GM12878 (cell line): ENCODE measurements around the gene GTF2H1. TPM values are rescaled to one million over a fixed set of nuclear protein-coding genes. Genes with fewer than 3 reads are reported as not detected.

Source experiments
- ATAC-seq: fragments of 200-7000 bp; cut with Tn5 transposase; 3 replicates; pipeline ENCODE4 v1.9.1; 2020; ENCODE audit warnings: mild to moderate bottlenecking, moderate library complexity
- BruUV-seq: library from RNA; stranded (reverse); fragments of 400-500 nt; replicated peaks from 2 replicates; lab custom pipeline; 2021; lab: Mats Ljungman, UMichigan
- CTCF ChIA-PET: fragments of 300-600 bp; sonication (Branson Sonifier 250); formaldehyde crosslinking; extraction: SDS; loops from one replicate; lab custom pipeline; 2021; ENCODE audit warnings: inconsistent platforms; lab: Yijun Ruan, JAX
- POLR2A ChIA-PET: fragments of 350-600 bp; formaldehyde crosslinking; extraction: SDS; loops from one replicate; lab custom pipeline; 2021; ENCODE audit warnings: inconsistent platforms; lab: Charles Lee
- RAD21 ChIA-PET: fragments of 300-600 bp; sonication (Branson Sonifier 250); formaldehyde crosslinking; loops from one replicate; lab custom pipeline; 2023; ENCODE audit warnings: antibody characterized with exemption; ENCODE audit not compliant: unreplicated experiment; lab: Charles Lee
- SMC1A ChIA-PET: fragments of 300-600 bp; sonication (Branson Sonifier 250); formaldehyde crosslinking; loops from one replicate; lab custom pipeline; 2023; ENCODE audit not compliant: unreplicated experiment, uncharacterized antibody; lab: Charles Lee
- DNase-seq: peaks from one replicate; pipeline ENCODE4 v3.0.0-alpha.2; 2011; ENCODE audit warnings: low read depth, low spot score
- FAIRE-seq: peaks from 3 replicates; lab custom pipeline; 2011; peaks lifted over from hg19 to GRCh38; lab: Jason Lieb, UNC
- H2AFZ ChIP-seq: 2 replicates; pipeline ENCODE4 v1.6.0; 2011; ENCODE audit warnings: low read depth, low read length, control low read depth; ENCODE audit not compliant: control insufficient read depth
- H3K27ac ChIP-seq: 2 replicates; pipeline ENCODE4 v1.5.1; 2011; ENCODE audit warnings: control low read depth; ENCODE audit not compliant: control insufficient read depth, insufficient read depth
- H3K27me3 ChIP-seq, 2 experiments: replicated peaks in 1 of 2; 2 replicates each; pipeline versions ENCODE4 v1.6.0 to v1.6.1; 2011; ENCODE audit warnings: low read length in 1 of 2; ENCODE audit not compliant: control insufficient read depth in 2 of 2, insufficient read depth in 2 of 2
- H3K36me3 ChIP-seq, 2 experiments: 2 replicates each; pipeline ENCODE4 v1.5.1; 2011; ENCODE audit warnings: low read length in 1 of 2; ENCODE audit not compliant: control insufficient read depth in 2 of 2, insufficient read depth in 2 of 2
- H3K4me1 ChIP-seq: 2 replicates; pipeline ENCODE4 v1.6.1; 2011; ENCODE audit warnings: mild to moderate bottlenecking, low read length, moderate library complexity, mixed read lengths; ENCODE audit not compliant: control insufficient read depth, insufficient read depth
- H3K4me2 ChIP-seq: 2 replicates; pipeline ENCODE4 v1.6.0; 2011; ENCODE audit warnings: control low read depth; ENCODE audit not compliant: control insufficient read depth, insufficient read depth
- H3K4me3 ChIP-seq: fragments of 200-600 bp; sonication (generic); 2 replicates; pipeline ENCODE4 v1.5.1; 2016
- H3K79me2 ChIP-seq: 2 replicates; pipeline ENCODE4 v1.6.0; 2011; ENCODE audit warnings: low read length; ENCODE audit not compliant: control insufficient read depth, insufficient read depth
- H3K9ac ChIP-seq: 2 replicates; pipeline ENCODE4 v1.8.0; 2011; ENCODE audit warnings: low read length, control low read depth, mixed read lengths; ENCODE audit not compliant: control insufficient read depth, insufficient read depth
- H3K9me3 ChIP-seq: replicated peaks from 3 replicates; pipeline ENCODE4 v1.5.1; 2011; ENCODE audit warnings: mild to moderate bottlenecking, low read length; ENCODE audit not compliant: control insufficient read depth, insufficient read depth
- H4K20me1 ChIP-seq: 2 replicates; pipeline ENCODE4 v1.6.0; 2011; ENCODE audit not compliant: control insufficient read depth, insufficient read depth
- CHD4 ChIP-seq: fragments of 200-600 bp; sonication (generic); IDR thresholded peaks from 2 replicates; pipeline ENCODE4 v1.6.1; 2016; ENCODE audit warnings: mild to moderate bottlenecking
- EED ChIP-seq: sonication (generic); IDR thresholded peaks from 2 replicates; pipeline ENCODE4 v1.6.1; 2016; ENCODE audit warnings: antibody characterized with exemption, low read depth
- ESRRA ChIP-seq: IDR thresholded peaks from 2 replicates; pipeline ENCODE4 v1.6.1; 2012; ENCODE audit warnings: mild to moderate bottlenecking, low read length, improper control_type of control experiment
- MEF2B ChIP-seq: fragments of 450-650 bp; IDR thresholded peaks from 2 replicates; pipeline ENCODE4 v1.6.1; 2018; ENCODE audit warnings: mild to moderate bottlenecking, moderate library complexity; ENCODE audit not compliant: partially characterized antibody, poor library complexity, severe bottlenecking
- MTA2 ChIP-seq: fragments of 450-650 bp; IDR thresholded peaks from 2 replicates; pipeline ENCODE4 v1.6.1; 2016; ENCODE audit warnings: low read depth, mild to moderate bottlenecking, moderate library complexity
- MYC ChIP-seq: IDR thresholded peaks from 2 replicates; pipeline ENCODE4 v1.6.1; 2011; ENCODE audit warnings: mild to moderate bottlenecking, low read length, moderate library complexity, inconsistent platforms; ENCODE audit not compliant: insufficient read depth, insufficient replicate concordance, insufficient read length, severe bottlenecking
- PAX5 ChIP-seq: IDR thresholded peaks from 2 replicates; pipeline ENCODE4 v1.6.1; 2011; ENCODE audit warnings: low read depth, low read length, borderline replicate concordance
- PAX8 ChIP-seq: fragments of 450-650 bp; IDR thresholded peaks from 2 replicates; pipeline ENCODE4 v1.6.1; 2017; ENCODE audit warnings: mild to moderate bottlenecking, moderate library complexity
- PBX3 ChIP-seq: IDR thresholded peaks from 2 replicates; pipeline ENCODE4 v1.6.1; 2011; ENCODE audit warnings: mild to moderate bottlenecking, low read depth, low read length, moderate library complexity; ENCODE audit not compliant: insufficient replicate concordance
- PML ChIP-seq: IDR thresholded peaks from 2 replicates; pipeline ENCODE4 v1.6.1; 2012; ENCODE audit warnings: low read length, inconsistent platforms
- POLR2A ChIP-seq: IDR thresholded peaks from 2 replicates; pipeline ENCODE4 v1.6.1; 2011; ENCODE audit warnings: low read depth, mild to moderate bottlenecking, low read length
- RAD51 ChIP-seq: fragments of 450-650 bp; IDR thresholded peaks from 2 replicates; pipeline ENCODE4 v1.6.1; 2016; ENCODE audit warnings: moderate library complexity, mild to moderate bottlenecking, inconsistent platforms
- RCOR1 ChIP-seq: conservative IDR thresholded peaks from 2 replicates; pipeline ENCODE4 v1.6.1; 2012; ENCODE audit warnings: low read depth, low read length, improper control_type of control experiment
- SIN3A ChIP-seq: IDR thresholded peaks from 2 replicates; pipeline ENCODE4 v1.6.1; 2012; ENCODE audit warnings: low read depth, low read length, improper control_type of control experiment
- SMC3 ChIP-seq: IDR thresholded peaks from 2 replicates; pipeline ENCODE4 v1.6.1; 2011; ENCODE audit warnings: low read length, improper control_type of control experiment, borderline replicate concordance
- TCF12 ChIP-seq: IDR thresholded peaks from 2 replicates; pipeline ENCODE4 v1.6.1; 2011; ENCODE audit warnings: low read depth, mild to moderate bottlenecking, low read length
- WGBS: methylation state at CpG from one replicate; pipeline ENCODE4 v1.1.6; 2016; ENCODE audit warnings: low lambda C conversion rate; ENCODE audit not compliant: insufficient replicate concordance, insufficient coverage; ENCODE audit errors: missing lambda C conversion rate; 5-methylcytosine and 5-hydroxymethylcytosine counted together
- in situ Hi-C: fragments of 300-500 bp; cut with MboI; formaldehyde crosslinking; loops from 9 replicates; pipeline ENCODE4 v1.14.3; 2018; ENCODE audit warnings: mixed read lengths
- intact Hi-C: fragments of 100-400 bp; cut with micrococcal nuclease; formaldehyde crosslinking; loops from one replicate; pipeline ENCODE4 v1.14.2; 2022; ENCODE audit not compliant: unreplicated experiment
- polyA plus RNA-seq, 11 experiments: library from polyadenylated mRNA; depleted of rRNA in 4 of 11; unstranded in 6 of 11; stranded (reverse) in 5 of 11; fragments of >200 nt; fragmentation: Nextera tagmentation in 4 of 11; fragmentation: Illumina TruSeq in 1 of 11; extraction: Ambion mirVana in 4 of 11; extraction: Trizol in 1 of 11; gene quantifications; 1 replicate in 1 of 11; 2 replicates in 10 of 11; pipeline versions ENCODE4 v1.2.1 to v1.2.3, GENCODE V29; 2011 to 2016; ENCODE audit warnings: inconsistent platforms in 2 of 11, missing spikeins in 2 of 11, low read depth in 1 of 11
- total RNA-seq, 4 experiments: library from RNA; depleted of rRNA in 3 of 4; stranded (reverse); fragments of >200 nt in 3 of 4; fragmentation: Illumina TruSeq in 1 of 4; extraction: Trizol in 1 of 4; gene quantifications; 2 replicates each; pipeline versions ENCODE4 v1.2.1 to v1.2.3, GENCODE V29; 2013 to 2021

GTF2H1 gene
- total and polyA plus RNA-seq, 10 of the 15 experiments (the other 5 are each of a cell fraction or from before 2014, with no cell fraction given) = 36.7 to 68.8 (median 46.6) TPM

DNA sequence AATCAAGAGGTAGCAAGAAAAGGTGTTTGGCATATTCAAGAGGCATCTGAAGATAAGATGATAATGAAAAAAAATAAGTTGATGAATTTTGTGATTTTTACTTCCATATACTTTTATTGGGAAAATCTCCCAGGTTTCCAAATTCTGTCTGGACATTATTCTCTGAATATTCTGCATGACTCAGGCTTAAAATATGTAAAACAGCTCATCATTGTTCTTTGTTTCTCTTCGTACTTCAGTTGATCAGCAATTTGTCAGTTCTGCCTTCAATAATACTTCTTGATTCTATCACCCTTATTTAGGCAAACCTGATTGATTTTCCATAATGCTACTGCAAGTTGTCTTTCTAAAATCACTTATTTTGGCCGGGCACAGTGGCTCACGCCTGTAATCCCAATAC, 30.2 kb downstream of the GTF2H1 start (continued):
- TF ChIP-seq PAX5 = no peak
- TF ChIP-seq EED = no peak
- TF ChIP-seq RAD51 = no peak

DNA sequence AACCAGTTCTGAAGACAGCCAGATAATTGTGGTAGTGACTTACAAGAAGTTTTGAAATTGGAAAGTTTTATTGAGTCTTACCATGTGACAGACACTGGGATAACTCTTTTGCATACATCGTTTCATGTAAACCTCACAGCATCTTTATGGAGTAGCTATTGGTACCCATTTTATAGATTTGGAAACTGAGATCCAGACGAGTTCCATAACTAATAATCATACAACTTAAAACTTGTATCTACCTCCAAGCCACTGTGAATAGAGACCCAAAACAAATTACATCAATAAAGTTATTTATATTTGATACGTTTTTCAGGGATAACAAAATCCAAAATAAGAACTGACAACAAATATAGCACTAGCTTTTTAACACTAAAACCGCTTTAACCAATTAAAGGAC, 36.3 kb downstream of the GTF2H1 start:
- H3K36me3 ChIP-seq = peaks cover 0 to 28% of the 10 kb centered on the region in 2 experiments; a peak in 2 of 4 replicates
- no TSS peak for BruUV-seq
- RAD21 ChIA-PET = no interaction called here
- H3K27me3 ChIP-seq = no peaks in the 10 kb centered on the region
- DNase-seq (no peak), ATAC-seq (no peak), FAIRE-seq (no peak)
- H3K9me3 ChIP-seq = no peaks in the 10 kb centered on the region
- H3K9ac ChIP-seq = no peak overlapping the region
- in situ Hi-C loops (no loop called here), intact Hi-C loops (no loop called here)
- 75% methylated on average over 4 of the region's 4 CpGs for WGBS
- CTCF ChIA-PET = interaction anchor here (0.8 to 1.9 kb wide), 5 partner anchors 10 to 115 kb away, joined by 3 to 8 read pairs (median 4); partner anchors contain the start of genes GTF2H1 and HPS5
- no peak overlapping the region for H3K4me3 ChIP-seq
- no peaks in the 10 kb centered on the region for H3K79me2 ChIP-seq
- TF ChIP-seq MEF2B = no peak
- TF ChIP-seq MYC = no peak
- no peak for TF ChIP-seq TCF12
- no peak for TF ChIP-seq MTA2
- no peak for TF ChIP-seq RCOR1
- no peak for TF ChIP-seq CHD4
- no peak for TF ChIP-seq SIN3A
- TF ChIP-seq SMC3 = no peak
- TF ChIP-seq POLR2A = no peak
- no peak for TF ChIP-seq PML
- no peak for TF ChIP-seq ESRRA
- no peak for TF ChIP-seq PBX3
- TF ChIP-seq PAX8 = no peak
- SMC1A ChIA-PET = interaction anchor here (0.6 to 1.7 kb wide), 6 partner anchors 9 to 297 kb away, joined by 3 to 8 read pairs (median 4); no protein-coding TSS in a partner anchor
- H4K20me1 ChIP-seq = no peaks in the 10 kb centered on the region
- no peak overlapping the region for H2AFZ ChIP-seq
- no peak overlapping the region for H3K4me2 ChIP-seq
- no peak overlapping the region for H3K27ac ChIP-seq
- H3K4me1 ChIP-seq = no peaks in the 10 kb centered on the region
- POLR2A ChIA-PET = interaction anchor here (0.5 kb wide), 1 partner anchor 18 kb away, joined by 3 read pairs; no protein-coding TSS in a partner anchor
